Keratinocyte (primary cell): ENCODE measurements around the gene COL9A3. TPM values are rescaled to one million over a fixed set of nuclear protein-coding genes. Genes with fewer than 3 reads are reported as not detected.
"Not testable (repeated sequence)": the region's sequence is repeated elsewhere in the genome, so short reads cannot be mapped to it uniquely, and the experiment has no call there.

Experiments used
- DNase-seq: peaks from one replicate; pipeline ENCODE4 v3.0.0-alpha.2; 2011; ENCODE audit warnings: low read depth, missing footprints, low spot score
- FAIRE-seq: peaks from 2 replicates; lab custom pipeline; 2011; peaks lifted over from hg19 to GRCh38; lab: Jason Lieb, UNC
- H2AFZ ChIP-seq: 2 replicates; pipeline ENCODE4 v1.6.0; 2012; ENCODE audit warnings: low read length, control low read depth, inconsistent platforms; ENCODE audit not compliant: control insufficient read depth
- H3K27ac ChIP-seq: 2 replicates; pipeline ENCODE4 v1.5.1; 2011; ENCODE audit warnings: low read length; ENCODE audit not compliant: control insufficient read depth, insufficient read depth
- H3K27me3 ChIP-seq: 3 replicates; pipeline ENCODE4 v1.6.0; 2011; ENCODE audit warnings: low read length; ENCODE audit not compliant: control insufficient read depth, insufficient read depth; ENCODE audit errors: extremely low read depth
- H3K36me3 ChIP-seq, 2 experiments: 2 replicates in 1 of 2; 3 replicates in 1 of 2; pipeline ENCODE4 v1.5.1; 2011; ENCODE audit warnings: low read length in 2 of 2, mild to moderate bottlenecking in 1 of 2; ENCODE audit not compliant: control insufficient read depth in 2 of 2, insufficient read depth in 2 of 2; ENCODE audit errors: extremely low read depth in 1 of 2
- H3K4me1 ChIP-seq: 3 replicates; pipeline ENCODE4 v1.5.1; 2011; ENCODE audit warnings: low read length; ENCODE audit not compliant: control insufficient read depth, insufficient read depth; ENCODE audit errors: extremely low read depth
- H3K4me2 ChIP-seq: 3 replicates; pipeline ENCODE4 v1.6.0; 2011; ENCODE audit warnings: low read depth, low read length; ENCODE audit not compliant: control insufficient read depth, insufficient read depth; ENCODE audit errors: extremely low read depth
- H3K4me3 ChIP-seq, 3 experiments: fragments of 200-600 bp in 1 of 3; sonication (generic) in 1 of 3; 2 replicates in 2 of 3; 3 replicates in 1 of 3; pipeline ENCODE4 v1.5.1; 2011 to 2016; ENCODE audit warnings: low read length in 3 of 3, mild to moderate bottlenecking in 3 of 3, control low read depth in 2 of 3, inconsistent platforms in 1 of 3, low read depth in 1 of 3, mixed read lengths in 1 of 3, mixed run types in 1 of 3, moderate library complexity in 1 of 3; ENCODE audit not compliant: control insufficient read depth in 2 of 3, insufficient read depth in 2 of 3; ENCODE audit errors: extremely low read depth in 1 of 3
- H3K79me2 ChIP-seq: 2 replicates; pipeline ENCODE4 v1.6.0; 2012; ENCODE audit warnings: low read length; ENCODE audit not compliant: control insufficient read depth, insufficient read depth
- H3K9ac ChIP-seq: 3 replicates; pipeline ENCODE4 v1.6.0; 2011; ENCODE audit warnings: low read length; ENCODE audit not compliant: control insufficient read depth, insufficient read depth; ENCODE audit errors: extremely low read depth
- H3K9me1 ChIP-seq: 3 replicates; pipeline ENCODE4 v1.6.0; 2011; ENCODE audit warnings: low read length; ENCODE audit not compliant: control insufficient read depth, insufficient read depth; ENCODE audit errors: extremely low read depth
- H3K9me3 ChIP-seq: 2 replicates; pipeline ENCODE4 v1.5.1; 2012; ENCODE audit warnings: low read depth, low read length; ENCODE audit not compliant: control insufficient read depth
- H4K20me1 ChIP-seq: 3 replicates; pipeline ENCODE4 v1.6.0; 2011; ENCODE audit warnings: low read length; ENCODE audit not compliant: control insufficient read depth, insufficient read depth; ENCODE audit errors: extremely low read depth
- EZH2 ChIP-seq: IDR thresholded peaks from one replicate; pipeline ENCODE4 v1.6.1; 2012; ENCODE audit warnings: inconsistent platforms, mild to moderate bottlenecking, low read length, moderate library complexity
- dilution Hi-C: fragments of 300-500 bp; cut with MboI; formaldehyde crosslinking; loops from one replicate; pipeline ENCODE4 v1.7.0; 2020; ENCODE audit warnings: low sequenced_read_pairs; ENCODE audit not compliant: extremely low pct_ligation_motif_present
- polyA plus RNA-seq, 5 experiments: library from polyadenylated mRNA; depleted of rRNA in 3 of 5; stranded (reverse) in 3 of 5; stranded (forward) in 1 of 5; unstranded in 1 of 5; fragments of >200 nt; gene quantifications; 1 replicate in 1 of 5; 2 replicates in 3 of 5; 3 replicates in 1 of 5; pipeline versions ENCODE4 v1.2.1 to v1.2.3, GENCODE V29; 2011 to 2012; ENCODE audit warnings: missing spikeins in 2 of 5, low read depth in 1 of 5, low replicate concordance in 1 of 5
- TF ChIP-seq, protein P1 (sequence below), 3 experiments: IDR thresholded peaks in 1 of 3; conservative IDR thresholded peaks in 1 of 3; optimal IDR thresholded peaks in 1 of 3; 2 replicates in 2 of 3; 3 replicates in 1 of 3; pipeline versions ENCODE3 to v1.5.1; 2011; ENCODE audit warnings: low read length in 3 of 3, mild to moderate bottlenecking in 3 of 3, moderate library complexity in 2 of 3, control low read depth in 1 of 3, inconsistent platforms in 1 of 3; ENCODE audit not compliant: insufficient read depth in 2 of 3; ENCODE audit errors: extremely low read depth in 1 of 3

The COL9A3 gene
- polyA plus RNA-seq, 1 donor (not counting 4 experiments of a cell fraction or from before 2014, with no cell fraction given): 4.8 TPM

DNA sequence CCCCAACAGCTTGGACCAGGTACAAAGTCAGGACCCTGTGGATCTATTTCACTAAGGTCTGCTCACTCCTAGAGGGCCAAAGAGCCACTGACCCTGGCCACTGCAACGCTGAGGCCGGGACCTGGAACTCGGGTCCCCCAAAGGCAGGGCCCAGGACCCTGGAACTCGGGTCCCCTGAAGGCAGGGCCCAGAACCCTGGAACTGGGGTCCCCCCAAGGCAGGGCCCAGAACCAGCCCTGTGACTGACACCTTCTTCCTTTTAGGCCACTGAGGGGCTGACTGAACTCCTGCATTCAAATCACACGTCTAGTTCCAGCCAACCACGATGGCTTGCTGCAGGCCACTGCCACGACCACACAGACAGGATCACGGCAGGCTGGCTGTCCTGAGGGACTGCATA, 35.3 kb downstream of the COL9A3 start:
- H4K20me1 ChIP-seq: peaks cover 3% of the 10 kb centered on the region
- no peaks in the 10 kb centered on the region for H3K9me1 ChIP-seq
- H2AFZ ChIP-seq: no peak overlapping the region
- no peaks in the 10 kb centered on the region for H3K9me3 ChIP-seq
- H3K4me3 ChIP-seq: no peak overlapping the region
- H3K79me2 ChIP-seq: peaks cover 20% of the 10 kb centered on the region
- no peak overlapping the region for H3K9ac ChIP-seq
- dilution Hi-C loops: no loop called here
- no peak overlapping the region for H3K27ac ChIP-seq
- H3K27me3 ChIP-seq: no peaks in the 10 kb centered on the region
- DNase-seq: no peak
- no peak overlapping the region for H3K4me2 ChIP-seq
- peaks cover 23 to 28% of the 10 kb centered on the region in 2 experiments for H3K36me3 ChIP-seq
- TF ChIP-seq, protein P1, sequence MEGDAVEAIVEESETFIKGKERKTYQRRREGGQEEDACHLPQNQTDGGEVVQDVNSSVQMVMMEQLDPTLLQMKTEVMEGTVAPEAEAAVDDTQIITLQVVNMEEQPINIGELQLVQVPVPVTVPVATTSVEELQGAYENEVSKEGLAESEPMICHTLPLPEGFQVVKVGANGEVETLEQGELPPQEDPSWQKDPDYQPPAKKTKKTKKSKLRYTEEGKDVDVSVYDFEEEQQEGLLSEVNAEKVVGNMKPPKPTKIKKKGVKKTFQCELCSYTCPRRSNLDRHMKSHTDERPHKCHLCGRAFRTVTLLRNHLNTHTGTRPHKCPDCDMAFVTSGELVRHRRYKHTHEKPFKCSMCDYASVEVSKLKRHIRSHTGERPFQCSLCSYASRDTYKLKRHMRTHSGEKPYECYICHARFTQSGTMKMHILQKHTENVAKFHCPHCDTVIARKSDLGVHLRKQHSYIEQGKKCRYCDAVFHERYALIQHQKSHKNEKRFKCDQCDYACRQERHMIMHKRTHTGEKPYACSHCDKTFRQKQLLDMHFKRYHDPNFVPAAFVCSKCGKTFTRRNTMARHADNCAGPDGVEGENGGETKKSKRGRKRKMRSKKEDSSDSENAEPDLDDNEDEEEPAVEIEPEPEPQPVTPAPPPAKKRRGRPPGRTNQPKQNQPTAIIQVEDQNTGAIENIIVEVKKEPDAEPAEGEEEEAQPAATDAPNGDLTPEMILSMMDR (optimal IDR thresholded peaks at IDR 0.05 in 1 of 3, IDR thresholded peaks at IDR 0.05 in 1 of 3, conservative IDR thresholded peaks at IDR 0.05 in 1 of 3; ENCODE audit: extremely low read depth in 1 of 3, insufficient read depth in 2 of 3, low read length in 3 of 3): no peak
- TF ChIP-seq EZH2: no peak
- H3K4me1 ChIP-seq: peaks cover 8% of the 10 kb centered on the region
- no peak for FAIRE-seq

DNA sequence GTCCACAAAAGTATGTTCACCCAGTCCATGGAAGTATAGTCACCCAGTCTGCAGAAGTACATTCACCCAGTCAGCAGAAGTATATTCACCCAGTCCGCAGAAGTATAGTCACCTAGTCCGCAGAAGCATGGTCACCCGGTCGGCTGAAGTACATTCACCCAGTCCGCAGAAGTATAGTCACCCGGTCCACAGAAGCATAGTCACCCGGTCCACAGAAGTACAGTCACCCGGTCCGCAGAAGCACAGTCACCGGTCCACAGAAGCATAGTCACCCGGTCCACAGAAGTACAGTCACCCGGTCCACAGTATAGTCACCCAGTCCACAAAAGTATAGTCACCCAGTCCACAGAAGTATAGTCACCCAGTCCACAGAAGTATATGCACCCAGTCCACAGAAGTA, 36.0 kb downstream of the COL9A3 start:
- H3K27me3 ChIP-seq: no peaks in the 10 kb centered on the region
- TF ChIP-seq EZH2: no peak
- TF ChIP-seq, protein P1 (optimal IDR thresholded peaks at IDR 0.05 in 1 of 3, IDR thresholded peaks at IDR 0.05 in 1 of 3, conservative IDR thresholded peaks at IDR 0.05 in 1 of 3; ENCODE audit: extremely low read depth in 1 of 3, insufficient read depth in 2 of 3, low read length in 3 of 3): no peak
- H3K79me2 ChIP-seq: peaks cover 19% of the 10 kb centered on the region
- no peaks in the 10 kb centered on the region for H3K9me1 ChIP-seq
- no peak overlapping the region for H2AFZ ChIP-seq
- H3K27ac ChIP-seq: no peak overlapping the region
- dilution Hi-C loops: no loop called here
- H3K9ac ChIP-seq: no peak overlapping the region
- no peaks in the 10 kb centered on the region for H3K9me3 ChIP-seq
- FAIRE-seq (no peak), DNase-seq (no peak)
- peaks cover 14% of the 10 kb centered on the region for H3K4me1 ChIP-seq
- peaks cover 3% of the 10 kb centered on the region for H4K20me1 ChIP-seq
- H3K36me3 ChIP-seq: peaks cover 21 to 26% of the 10 kb centered on the region in 2 experiments
- no peak overlapping the region for H3K4me2 ChIP-seq
- no peak overlapping the region for H3K4me3 ChIP-seq

DNA sequence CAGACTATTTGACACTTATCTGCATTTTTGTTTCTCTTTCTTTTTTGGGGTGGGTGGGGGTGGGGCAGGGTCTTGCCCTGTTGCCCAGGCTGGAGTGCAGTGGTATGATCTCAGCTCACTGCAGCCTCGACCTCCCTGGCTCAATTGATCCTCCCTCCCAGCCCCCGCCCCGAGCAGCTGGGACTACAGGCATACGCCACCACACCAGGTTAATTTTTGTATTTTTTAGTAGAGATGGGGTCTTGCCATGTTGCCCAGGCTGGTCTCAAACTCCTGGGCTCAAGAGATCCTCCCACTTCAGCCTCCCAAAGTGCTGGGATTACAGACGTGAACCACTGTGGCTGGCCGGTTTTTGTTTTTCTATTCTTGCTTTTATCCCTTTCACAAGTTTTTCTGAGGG, 36.5 kb downstream of the COL9A3 start:
- DNase-seq, dilution Hi-C loops, FAIRE-seq, H3K27ac ChIP-seq, H3K4me3 ChIP-seq, H3K9me1 ChIP-seq, H4K20me1 ChIP-seq, H3K4me2 ChIP-seq, H3K9me3 ChIP-seq, H2AFZ ChIP-seq, H3K9ac ChIP-seq, H3K27me3 ChIP-seq: not testable (repeated sequence)
- Histone ChIP-seq H3K4me1 (peaks cover 14% of the 10 kb centered on the region), H3K36me3 (peaks cover 19 to 21% of the 10 kb centered on the region in 2 experiments), H3K79me2 (peaks cover 21% of the 10 kb centered on the region)
